K562 (cell line): ENCODE data around the gene GABRR2. TPM values are rescaled to one million over a fixed set of nuclear protein-coding genes. Genes with fewer than 3 reads are reported as not detected.
A peak's percentile ranks its signal among the peaks of the same experiment; 100 is the strongest.

Experiments
- BRF1 ChIP-seq: IDR thresholded peaks from 3 replicates; pipeline ENCODE4 v1.6.1; 2011; ENCODE audit warnings: borderline replicate concordance, mild to moderate bottlenecking; ENCODE audit not compliant: insufficient read length; ENCODE audit errors: extremely low read depth
- CBX5 ChIP-seq: IDR thresholded peaks from 2 replicates; pipeline ENCODE4 v1.6.1; 2014; ENCODE audit warnings: low read depth, borderline replicate concordance
- CHCHD3 ChIP-seq: fragments of 250-450 bp; sonication (Bioruptor Pico); IDR thresholded peaks from 2 replicates; pipeline ENCODE4 v2.1.2; 2022; ENCODE audit warnings: mild to moderate bottlenecking
- CREB5 ChIP-seq: fragments of 250-450 bp; sonication (Bioruptor Pico); IDR thresholded peaks from 2 replicates; pipeline ENCODE4 v1.5.0; 2020; ENCODE audit warnings: mild to moderate bottlenecking
- CREM ChIP-seq: IDR thresholded peaks from 2 replicates; pipeline ENCODE4 v1.6.1; 2014; ENCODE audit warnings: antibody characterized with exemption, low read depth
- CTCF ChIP-seq, 3 experiments: IDR thresholded peaks in 2 of 3; conservative IDR thresholded peaks in 1 of 3; 2 replicates each; pipeline ENCODE4 v1.5.1; 2011 to 2012; ENCODE audit warnings: low read length in 3 of 3, mild to moderate bottlenecking in 3 of 3, control low read depth in 2 of 3, improper control_type of control experiment in 1 of 3, inconsistent platforms in 1 of 3, low read depth in 1 of 3, mixed read lengths in 1 of 3, moderate library complexity in 1 of 3; ENCODE audit not compliant: insufficient read depth in 2 of 3
- DMBX1 ChIP-seq: fragments of 250-450 bp; sonication (Bioruptor Pico); IDR thresholded peaks from 2 replicates; pipeline ENCODE4 v1.8.0; 2022; ENCODE audit warnings: inconsistent platforms, mild to moderate bottlenecking, moderate library complexity, borderline replicate concordance
- E2F5 ChIP-seq: sonication (generic); formaldehyde crosslinking; IDR thresholded peaks from 2 replicates; pipeline ENCODE4 v1.8.0; 2022; ENCODE audit warnings: mild to moderate bottlenecking, missing genetic modification reagents
- EWSR1 ChIP-seq: fragments of 450-650 bp; IDR thresholded peaks from 2 replicates; pipeline ENCODE4 v1.6.1; 2018; ENCODE audit warnings: borderline replicate concordance, mild to moderate bottlenecking, low read depth, moderate library complexity; ENCODE audit not compliant: partially characterized antibody
- FOXO4 ChIP-seq: fragments of 450-650 bp; formaldehyde crosslinking; IDR thresholded peaks from 2 replicates; pipeline ENCODE4 v1.4.0; 2020; ENCODE audit warnings: mild to moderate bottlenecking, moderate library complexity
- HNRNPL ChIP-seq: fragments of 200-400 bp; formaldehyde crosslinking; IDR thresholded peaks from 2 replicates; pipeline ENCODE4 v1.6.1; 2017; ENCODE audit warnings: low read depth, mild to moderate bottlenecking, low read length
- KDM4B ChIP-seq, 2 experiments: fragments of 450-650 bp in 1 of 2; sonication (generic) in 1 of 2; IDR thresholded peaks; 2 replicates each; pipeline ENCODE4 v1.6.1; 2016 to 2017; ENCODE audit warnings: borderline replicate concordance in 2 of 2, antibody characterized with exemption in 1 of 2, low read depth in 1 of 2, mild to moderate bottlenecking in 1 of 2
- KLF13 ChIP-seq: fragments of 450-650 bp; IDR thresholded peaks from 2 replicates; pipeline ENCODE4 v1.6.1; 2016; ENCODE audit warnings: missing genetic modification characterization, low read depth, mild to moderate bottlenecking, missing compliant biosample characterization, moderate library complexity, borderline replicate concordance
- L3MBTL2 ChIP-seq: fragments of 450-650 bp; IDR thresholded peaks from 2 replicates; pipeline ENCODE4 v1.6.1; 2016; ENCODE audit warnings: mild to moderate bottlenecking, moderate library complexity
- RAD21 ChIP-seq, 2 experiments: fragments of 250-450 bp in 1 of 2; fragments of 450-650 bp in 1 of 2; sonication (Bioruptor Pico) in 1 of 2; formaldehyde crosslinking in 1 of 2; IDR thresholded peaks in 1 of 2; conservative IDR thresholded peaks in 1 of 2; 2 replicates each; pipeline versions ENCODE4 v1.4.0 to v1.8.0; 2020 to 2022; ENCODE audit warnings: mild to moderate bottlenecking in 2 of 2, moderate library complexity in 1 of 2
- SMAD3 ChIP-seq: fragments of 450-650 bp; formaldehyde crosslinking; conservative IDR thresholded peaks from 2 replicates; pipeline ENCODE4 v1.4.0; 2020; ENCODE audit warnings: mild to moderate bottlenecking
- SUPT5H ChIP-seq: fragments of 450-650 bp; IDR thresholded peaks from 2 replicates; pipeline ENCODE4 v1.6.1; 2016
- TRIM24 ChIP-seq, 2 experiments: fragments of 450-650 bp; IDR thresholded peaks; 2 replicates each; pipeline ENCODE4 v1.6.1; 2016
- XRCC5 ChIP-seq: fragments of 200-400 bp; formaldehyde crosslinking; IDR thresholded peaks from 2 replicates; pipeline ENCODE4 v1.6.1; 2017; ENCODE audit warnings: low read depth, mild to moderate bottlenecking, low read length
- YY1 ChIP-seq, 3 experiments: IDR thresholded peaks; 2 replicates each; pipeline ENCODE4 v1.6.1; 2011; ENCODE audit warnings: low read length in 2 of 3, mild to moderate bottlenecking in 2 of 3, moderate library complexity in 2 of 3, borderline replicate concordance in 1 of 3, control low read depth in 1 of 3, low read depth in 1 of 3; ENCODE audit not compliant: insufficient read depth in 3 of 3, insufficient replicate concordance in 2 of 3, control insufficient read depth in 1 of 3, insufficient read length in 1 of 3; ENCODE audit errors: extremely low read depth in 1 of 3
- ZBED1 ChIP-seq: IDR thresholded peaks from 2 replicates; pipeline ENCODE4 v1.6.1; 2014
- ZNF239 ChIP-seq: fragments of 250-450 bp; sonication (Bioruptor Pico); IDR thresholded peaks from 2 replicates; pipeline ENCODE4 v1.4.0; 2020; ENCODE audit warnings: mild to moderate bottlenecking
- ZNF507 ChIP-seq: conservative IDR thresholded peaks from 2 replicates; pipeline ENCODE4 v1.6.1; 2017; ENCODE audit warnings: missing genetic modification characterization, missing compliant biosample characterization
- ZZZ3 ChIP-seq: fragments of 450-650 bp; IDR thresholded peaks from 2 replicates; pipeline ENCODE4 v1.6.1; 2016; ENCODE audit warnings: antibody characterized with exemption, mild to moderate bottlenecking, moderate library complexity
- polyA plus RNA-seq, 8 experiments: library from polyadenylated mRNA; depleted of rRNA in 4 of 8; stranded (reverse) in 5 of 8; unstranded in 3 of 8; fragments of >200 nt; fragmentation: Nextera tagmentation in 2 of 8; fragmentation: Illumina TruSeq in 1 of 8; extraction: Ambion mirVana in 2 of 8; extraction: Trizol in 1 of 8; gene quantifications; 2 replicates each; pipeline versions ENCODE4 v1.2.1 to v1.2.3, GENCODE V29; 2011 to 2014; ENCODE audit warnings: inconsistent platforms in 1 of 8, missing spikeins in 1 of 8
- total RNA-seq, 7 experiments: library from RNA; depleted of rRNA in 6 of 7; stranded (reverse); fragments of >200 nt in 6 of 7; fragmentation: Illumina TruSeq in 2 of 7; extraction: Trizol in 2 of 7; gene quantifications; 2 replicates each; pipeline versions ENCODE4 v1.2.1 to v1.2.3, GENCODE V29; 2011 to 2021; ENCODE audit warnings: low replicate concordance in 1 of 7

GABRR2 gene
- total and polyA plus RNA-seq, 9 of the 15 experiments (the other 6 are each of a cell fraction or from before 2014, with no cell fraction given) = 0.09 to 0.13 (median 0.10) TPM; not detected in 6

- TF ChIP-seq CREB5 (CRISPR knock-in tag) (no peak), EWSR1 (no peak), XRCC5 (no peak), RAD21 (CRISPR knock-in tag; conservative IDR thresholded peaks at IDR 0.05 in 1 of 2, IDR thresholded peaks at IDR 0.05 in 1 of 2) (0 out of 4 replicates have a peak, but pooled peaks of 1 of the 2 experiments have one; percentile 15), TRIM24 (IDR thresholded peaks at IDR 0.05) (no peak), CTCF (IDR thresholded peaks at IDR 0.05 in 2 of 3, conservative IDR thresholded peaks at IDR 0.05 in 1 of 3; ENCODE audit: insufficient read depth in 2 of 3, low read depth in 1 of 3, low read length in 3 of 3) (peak; percentile 45 to 57 (median 49)), KDM4B (IDR thresholded peaks at IDR 0.05; ENCODE audit: borderline replicate concordance in 2 of 2, low read depth in 1 of 2) (no peak), SUPT5H (no peak), ZNF239 (CRISPR knock-in tag) (no peak), ZZZ3 (no peak), CREM (peak; percentile 77), ZBED1 (no peak), BRF1 (no peak), YY1 (IDR thresholded peaks at IDR 0.05; ENCODE audit: borderline replicate concordance in 1 of 3, control insufficient read depth in 1 of 3, extremely low read depth in 1 of 3, insufficient read depth in 3 of 3, insufficient read length in 1 of 3, insufficient replicate concordance in 2 of 3, low read depth in 1 of 3, low read length in 2 of 3) (peak in 1 of 3 experiments; percentile 5), L3MBTL2 (no peak), CBX5 (no peak), DMBX1 (CRISPR knock-in tag) (no peak), ZNF507 (no peak), HNRNPL (no peak), CHCHD3 (no peak), FOXO4 (CRISPR knock-in tag) (no peak), KLF13 (peak; percentile 60; the same call in 1 of the 2 replicates), SMAD3 (CRISPR knock-in tag) (no peak), E2F5 (CRISPR knock-in tag) (no peak)
Measured at GRCh38 chr6:89302195-89302770, 12.8 kb downstream of the GABRR2 start (continued).
